HFF-Myc (cell line): Measurements from ENCODE around the gene CDKAL1.
"Not testable (repeated sequence)": the region's sequence is repeated elsewhere in the genome, so short reads cannot be mapped to it uniquely, and the experiment has no call there.

Source experiments
- DNase-seq: peaks from one replicate; pipeline ENCODE4 v3.0.0-alpha.2; 2011; ENCODE audit warnings: low read depth; ENCODE audit errors: extremely low read depth
- H3K4me3 ChIP-seq: replicated peaks from 2 replicates; pipeline ENCODE4 v1.5.1; 2011; ENCODE audit warnings: low read depth, mild to moderate bottlenecking, control low read depth, low read length
- CTCF ChIP-seq: IDR thresholded peaks from 2 replicates; pipeline ENCODE4 v1.5.1; 2012; ENCODE audit warnings: mild to moderate bottlenecking, low read depth, low read length, control low read depth; ENCODE audit errors: missing control alignments

CDKAL1 gene

DNA sequence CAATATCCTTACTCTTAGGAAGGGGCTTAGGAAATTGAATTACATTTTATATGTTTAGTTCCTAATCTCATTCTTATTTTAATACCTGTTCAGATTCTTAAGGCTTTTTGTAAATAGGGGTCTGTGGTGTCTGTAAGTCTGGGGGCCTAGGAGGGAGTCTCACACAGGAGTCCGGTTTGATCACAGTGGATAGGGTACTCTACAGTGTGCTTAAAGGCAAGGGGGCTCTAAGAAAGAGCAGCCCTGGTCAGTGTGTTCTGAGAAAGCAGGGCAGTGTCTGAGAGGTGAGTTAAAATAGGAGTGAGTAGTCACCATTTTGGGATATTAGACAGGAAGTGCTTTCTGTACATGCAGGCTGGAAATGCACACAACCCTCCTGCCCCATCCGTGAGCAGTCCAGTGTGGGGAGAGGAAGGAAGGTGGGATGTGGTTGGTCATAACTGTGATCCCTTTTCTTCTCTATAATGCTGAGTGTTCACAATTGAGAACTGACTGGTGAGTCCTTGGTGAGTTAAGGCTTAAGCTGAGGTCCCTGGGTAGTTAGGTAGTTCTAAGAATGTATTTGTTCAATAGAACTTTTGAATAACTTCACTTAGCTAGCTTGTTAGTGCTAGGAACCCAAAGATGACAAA, 50.0 kb downstream of the CDKAL1 start:
- DNase-seq: no peak
- H3K4me3 ChIP-seq: no peak overlapping the region
- TF ChIP-seq CTCF: no peak

DNA sequence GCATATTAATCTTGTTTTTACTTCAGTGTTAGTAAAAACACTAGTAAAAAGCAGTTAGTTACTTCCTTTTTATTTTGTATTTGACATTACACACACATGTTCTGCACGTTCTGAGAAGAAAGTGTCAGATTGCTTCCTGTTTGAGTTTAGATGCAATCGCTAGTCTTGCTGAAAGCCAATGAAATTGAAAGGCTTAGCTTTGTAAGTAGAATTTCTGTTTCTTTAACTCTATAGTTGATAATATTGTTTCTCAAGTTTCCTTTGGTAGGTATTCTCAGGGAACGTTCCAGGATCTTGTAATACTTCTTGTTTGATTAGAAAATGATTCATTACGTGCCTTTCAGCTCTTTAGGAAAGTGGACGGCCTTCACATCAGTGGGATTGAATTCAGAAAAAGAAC, 55.0 kb downstream of the CDKAL1 start:
- no peak for DNase-seq
- TF ChIP-seq CTCF: no peak

GRCh38 chr6:20590476-20590875, 56.2 kb downstream of the CDKAL1 start:
- DNase-seq, H3K4me3 ChIP-seq: not testable (repeated sequence)

More for the DNA sequence above, 55.0 kb downstream of the CDKAL1 start:
- H3K4me3 ChIP-seq: no peak overlapping the region

DNA sequence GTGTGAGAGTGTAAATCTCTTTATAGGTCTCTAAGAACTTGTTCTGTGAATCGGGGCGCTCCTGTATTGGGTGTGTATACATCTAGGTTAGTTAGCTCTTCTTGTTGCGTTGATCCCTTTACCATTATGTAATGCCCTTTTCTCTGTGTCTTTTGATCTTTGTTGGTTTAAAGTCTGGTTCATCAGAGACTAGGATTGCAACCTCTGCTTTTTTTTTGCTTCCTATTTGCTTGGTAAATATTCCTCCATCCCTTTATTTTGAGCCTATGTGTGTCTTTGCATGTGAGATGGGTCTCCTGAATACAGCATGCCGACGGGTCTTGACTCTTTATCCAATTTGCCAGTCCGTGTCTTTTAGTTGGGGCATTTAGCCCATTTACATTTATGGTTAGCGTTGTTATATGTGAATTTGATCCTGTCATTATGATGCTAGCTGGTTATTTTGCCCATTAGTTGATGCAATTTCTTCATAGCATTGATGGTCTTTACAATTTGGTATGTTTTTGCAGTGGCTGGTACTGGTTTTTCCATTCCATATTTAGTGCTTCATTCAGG, 60.1 kb downstream of the CDKAL1 start:
- not testable (repeated sequence) for H3K4me3 ChIP-seq, DNase-seq

DNA sequence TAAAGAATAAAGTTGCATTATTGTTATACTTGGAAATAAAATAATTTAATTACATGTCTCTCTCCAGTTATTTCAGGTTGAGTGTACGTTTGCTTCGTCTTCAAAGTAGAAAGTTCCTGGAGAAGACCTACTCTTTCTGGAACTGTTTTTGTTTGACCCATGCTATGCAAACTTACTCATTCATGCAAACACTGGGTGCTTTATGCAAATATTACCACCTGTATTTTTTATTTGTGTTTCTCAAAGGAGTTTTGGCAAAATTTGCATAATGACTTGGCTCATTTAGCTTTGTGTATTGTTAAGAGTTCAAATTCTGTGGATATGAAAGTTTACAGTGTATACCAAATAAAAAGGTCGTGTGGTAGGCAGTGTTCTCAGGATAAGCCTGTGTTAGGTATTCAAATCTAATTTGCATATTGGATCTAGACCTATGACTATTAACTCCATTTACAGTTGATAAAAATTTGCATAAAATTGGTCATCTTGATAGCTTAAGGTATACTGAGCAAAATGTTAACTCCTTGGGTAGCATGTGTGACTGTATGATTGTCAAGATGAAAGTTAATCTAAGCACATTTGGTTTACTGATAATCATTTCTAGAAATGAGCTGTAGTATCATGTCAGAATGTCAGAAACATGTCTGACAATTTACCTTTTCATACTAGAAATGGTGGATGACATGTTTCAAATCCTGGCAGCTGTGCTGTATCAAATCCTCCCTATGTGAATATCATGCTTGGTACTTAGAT, 65.2 kb downstream of the CDKAL1 start:
- no peak for TF ChIP-seq CTCF
- no peak for DNase-seq
- no peak overlapping the region for H3K4me3 ChIP-seq

GRCh38 chr6:20600831-20601230, 66.6 kb downstream of the CDKAL1 start:
- DNase-seq: no peak
- TF ChIP-seq CTCF: no peak
- H3K4me3 ChIP-seq: no peak overlapping the region

DNA sequence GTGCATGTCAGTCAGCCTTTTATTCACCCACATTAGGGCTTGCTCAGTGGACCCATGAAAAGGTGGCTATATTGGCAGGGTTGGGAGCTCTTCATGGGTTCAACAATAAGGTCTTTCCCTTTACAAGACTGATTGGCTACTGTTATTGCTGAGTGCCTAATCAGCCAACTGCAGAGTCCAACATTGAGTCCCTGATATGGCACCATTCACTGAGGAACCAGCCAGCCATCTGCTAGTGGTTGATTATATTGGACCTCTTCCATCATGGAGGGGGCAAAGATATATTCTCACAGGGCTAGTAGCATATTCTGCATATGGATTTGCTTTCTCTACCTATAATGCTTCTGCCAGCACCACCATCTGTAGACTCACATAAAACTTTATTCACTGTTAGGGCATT, 69.9 kb downstream of the CDKAL1 start:
- no peak overlapping the region for H3K4me3 ChIP-seq
- no peak for TF ChIP-seq CTCF
- no peak for DNase-seq
